Glomerular endothelial cell (primary cell): ENCODE measurements around the gene MMP12. TPM values are rescaled to one million over a fixed set of nuclear protein-coding genes. Genes with fewer than 3 reads are reported as not detected.
"Not testable (repeated sequence)": the region's sequence is repeated elsewhere in the genome, so short reads cannot be mapped to it uniquely, and the experiment has no call there.

ENCODE experiments used
- DNase-seq: peaks from one replicate; pipeline ENCODE4 v3.0.0-alpha.2; 2011; ENCODE audit warnings: low read depth, low spot score; ENCODE audit errors: extremely low read depth
- total RNA-seq: library from RNA; depleted of rRNA; stranded (reverse); fragments of >200 nt; gene quantifications from 2 replicates; pipeline ENCODE4 v1.2.3, GENCODE V29; 2015

The MMP12 gene
- total RNA-seq: not detected in 2 replicates

GRCh38 chr11:102874852-102875251, at the start of gene MMP12:
Gene MMP12, minus strand, starts transcription at chr11:102874982. Its CDS starts 45 bp downstream, at chr11:102874937.
- no peak for DNase-seq

GRCh38 chr11:102921587-102922220, 46.9 kb upstream of the MMP12 start:
- DNase-seq: no peak

- no peak for DNase-seq
Measured at GRCh38 chr11:102920118-102920684, 45.4 kb upstream of the MMP12 start.

GRCh38 chr11:102915044-102915375, 40.2 kb upstream of the MMP12 start:
- no peak for DNase-seq

- peak; percentile 22 for DNase-seq
Measured at GRCh38 chr11:102914238-102915043, 39.7 kb upstream of the MMP12 start.

GRCh38 chr11:102912482-102912830, 37.7 kb upstream of the MMP12 start:
- DNase-seq: no peak

GRCh38 chr11:102911758-102912481, 37.1 kb upstream of the MMP12 start:
- DNase-seq: no peak

GRCh38 chr11:102905848-102906247, 31.1 kb upstream of the MMP12 start:
- not testable (repeated sequence) for DNase-seq

GRCh38 chr11:102903895-102904294, 29.1 kb upstream of the MMP12 start:
- DNase-seq: not testable (repeated sequence)

GRCh38 chr11:102900346-102900745, 25.6 kb upstream of the MMP12 start:
- DNase-seq: no peak

GRCh38 chr11:102891736-102892135, 17.0 kb upstream of the MMP12 start:
- no peak for DNase-seq

GRCh38 chr11:102886999-102887398, 12.2 kb upstream of the MMP12 start:
- DNase-seq: no peak

- no peak for DNase-seq
Measured at GRCh38 chr11:102883141-102883540, 8.4 kb upstream of the MMP12 start.

- no peak for DNase-seq
Measured at GRCh38 chr11:102882389-102883024, 7.7 kb upstream of the MMP12 start.

GRCh38 chr11:102879801-102880200, 5.0 kb upstream of the MMP12 start:
- no peak for DNase-seq

GRCh38 chr11:102878595-102878994, 3.8 kb upstream of the MMP12 start:
- no peak for DNase-seq

GRCh38 chr11:102869354-102869964, 5.3 kb downstream of the MMP12 start:
- DNase-seq: not testable (repeated sequence)

GRCh38 chr11:102868339-102868738, 6.4 kb downstream of the MMP12 start:
- DNase-seq: no peak

GRCh38 chr11:102864724-102865123, 10.1 kb downstream of the MMP12 start:
- DNase-seq: no peak

GRCh38 chr11:102853956-102854355, 20.8 kb downstream of the MMP12 start:
- no peak for DNase-seq
